HCT116 (cell line): ENCODE results near the gene CASTOR1. TPM values are rescaled to one million over a fixed set of nuclear protein-coding genes. Genes with fewer than 3 reads are reported as not detected.

Source experiments
- ATAC-seq: fragments of 200-7000 bp; cut with Tn5 transposase; 2 replicates; pipeline ENCODE4 v1.9.1; 2020; ENCODE audit warnings: mild to moderate bottlenecking, moderate library complexity
- BruUV-seq: library from RNA; stranded (reverse); fragments of 400-500 nt; replicated peaks from 2 replicates; lab custom pipeline; 2021; lab: Mats Ljungman, UMichigan
- CTCF ChIA-PET: fragments of 300-600 bp; sonication (Branson Sonifier 250); formaldehyde crosslinking; loops from one replicate; lab custom pipeline; 2021; ENCODE audit warnings: antibody characterized with exemption; lab: Charles Lee
- POLR2A ChIA-PET: fragments of 300-600, 350-600 bp; sonication (Branson Sonifier 250); formaldehyde crosslinking; loops from one replicate; lab custom pipeline; 2021; ENCODE audit warnings: antibody characterized with exemption; lab: Charles Lee
- RAD21 ChIA-PET, 2 experiments: fragments of 300-600 bp; sonication (Branson Sonifier 250); formaldehyde crosslinking; loops; one replicate each; lab custom pipeline; 2023; ENCODE audit warnings: low total read pairs in 2 of 2; ENCODE audit not compliant: uncharacterized antibody in 2 of 2, unreplicated experiment in 2 of 2, low non-redundant PET in 1 of 2; lab: Charles Lee
- DNase-seq: peaks from one replicate; pipeline ENCODE4 v3.0.0-alpha.2; 2010; ENCODE audit warnings: low read depth, low spot score
- H2AFZ ChIP-seq: fragments of 200-600 bp; shearing (Covaris generic), sonication (generic); 2 replicates; pipeline ENCODE4 v1.6.1; 2017; ENCODE audit warnings: low read depth, mixed run types, mixed read lengths, antibody characterized with exemption, low read length; ENCODE audit not compliant: poor library complexity, severe bottlenecking
- H3K27ac ChIP-seq: 2 replicates; pipeline ENCODE4 v1.5.1; 2012; ENCODE audit warnings: low read depth, low read length
- H3K27me3 ChIP-seq: fragments of 200-600 bp; sonication (generic); 2 replicates; pipeline ENCODE4 v1.6.1; 2016; ENCODE audit warnings: mixed run types, low read length, mixed read lengths; ENCODE audit not compliant: insufficient read depth
- H3K36me3 ChIP-seq, 2 experiments: fragments of 200-500 bp in 1 of 2; fragments of 200-600 bp in 1 of 2; sonication (Bioruptor generic) in 1 of 2; sonication (generic) in 1 of 2; 2 replicates each; pipeline versions ENCODE4 v1.5.1 to v1.6.1; 2014 to 2016; ENCODE audit warnings: low read length in 2 of 2, inconsistent platforms in 1 of 2, mixed read lengths in 1 of 2, mixed run types in 1 of 2; ENCODE audit not compliant: insufficient read depth in 2 of 2, control insufficient read depth in 1 of 2
- H3K4me1 ChIP-seq, 2 experiments: fragments of 200-600 bp in 1 of 2; sonication (generic) in 1 of 2; 2 replicates each; pipeline versions ENCODE4 v1.5.1 to v1.6.1; 2012 to 2017; ENCODE audit warnings: low read length in 2 of 2, inconsistent platforms in 1 of 2, mild to moderate bottlenecking in 1 of 2, mixed read lengths in 1 of 2, mixed run types in 1 of 2, moderate library complexity in 1 of 2; ENCODE audit not compliant: insufficient read depth in 2 of 2, control insufficient read depth in 1 of 2
- H3K4me2 ChIP-seq: fragments of 200-600 bp; sonication (generic); 2 replicates; pipeline ENCODE4 v1.6.1; 2017; ENCODE audit warnings: mixed run types, low read length, mixed read lengths
- H3K4me3 ChIP-seq, 2 experiments: fragments of 200-600 bp in 1 of 2; sonication (generic) in 1 of 2; replicated peaks in 1 of 2; 2 replicates each; pipeline ENCODE4 v1.5.1; 2011 to 2016; ENCODE audit warnings: low read length in 2 of 2, control low read depth in 1 of 2, low read depth in 1 of 2, mild to moderate bottlenecking in 1 of 2, mixed read lengths in 1 of 2, mixed run types in 1 of 2
- H3K79me2 ChIP-seq: fragments of 200-600 bp; sonication (generic); 2 replicates; pipeline ENCODE4 v1.6.1; 2017; ENCODE audit warnings: mild to moderate bottlenecking, mixed run types, low read length, moderate library complexity, mixed read lengths; ENCODE audit not compliant: insufficient read depth
- H3K9ac ChIP-seq: fragments of 200-600 bp; sonication (generic); 2 replicates; pipeline ENCODE4 v1.6.1; 2016; ENCODE audit warnings: low read length, mixed read lengths
- H3K9me2 ChIP-seq: fragments of 200-600 bp; sonication (generic), shearing (Covaris generic); 2 replicates; pipeline ENCODE4 v1.6.1; 2017; ENCODE audit warnings: mixed run types, mild to moderate bottlenecking, moderate library complexity; ENCODE audit not compliant: insufficient read depth
- H3K9me3 ChIP-seq, 2 experiments: fragments of 200-500 bp in 1 of 2; fragments of 200-600 bp in 1 of 2; sonication (Bioruptor generic) in 1 of 2; sonication (generic) in 1 of 2; 2 replicates each; pipeline ENCODE4 v1.6.1; 2014 to 2017; ENCODE audit warnings: low read length in 2 of 2, mixed read lengths in 2 of 2, inconsistent platforms in 1 of 2, low read depth in 1 of 2, mild to moderate bottlenecking in 1 of 2, mixed run types in 1 of 2, moderate library complexity in 1 of 2; ENCODE audit not compliant: control insufficient read depth in 1 of 2, insufficient read depth in 1 of 2
- H4K20me1 ChIP-seq: fragments of 200-600 bp; sonication (generic), shearing (Covaris generic); 2 replicates; pipeline ENCODE4 v1.6.1; 2017; ENCODE audit warnings: mixed run types, mild to moderate bottlenecking, moderate library complexity; ENCODE audit not compliant: insufficient read depth
- CEBPB ChIP-seq: IDR thresholded peaks from 2 replicates; pipeline ENCODE4 v1.6.1; 2012; ENCODE audit warnings: low read depth
- EGR1 ChIP-seq: IDR thresholded peaks from 2 replicates; pipeline ENCODE4 v1.6.1; 2012; ENCODE audit warnings: low read depth
- ELF1 ChIP-seq: IDR thresholded peaks from 2 replicates; pipeline ENCODE4 v1.6.1; 2012; ENCODE audit warnings: low read depth, borderline replicate concordance
- EZH2 ChIP-seq: fragments of 200-600 bp; sonication (generic); IDR thresholded peaks from 2 replicates; pipeline ENCODE4 v1.6.1; 2017; ENCODE audit warnings: antibody characterized with exemption, mixed run types
- EZH2phosphoT487 ChIP-seq: fragments of 200-600 bp; IDR thresholded peaks from 2 replicates; pipeline ENCODE4 v1.6.1; 2018; ENCODE audit warnings: antibody characterized with exemption, borderline replicate concordance
- JUND ChIP-seq: IDR thresholded peaks from 2 replicates; pipeline ENCODE4 v1.6.1; 2012
- POLR2A ChIP-seq: IDR thresholded peaks from 2 replicates; pipeline ENCODE4 v1.7.0; 2011; ENCODE audit warnings: borderline replicate concordance; ENCODE audit not compliant: insufficient read depth, insufficient read length; ENCODE audit errors: extremely low read depth
- POLR2AphosphoS5 ChIP-seq: IDR thresholded peaks from 2 replicates; pipeline ENCODE4 v1.6.1; 2011; ENCODE audit warnings: mild to moderate bottlenecking, low read depth, low read length, moderate library complexity
- RAD21 ChIP-seq: IDR thresholded peaks from 2 replicates; pipeline ENCODE4 v1.6.1; 2012; ENCODE audit warnings: low read depth, mild to moderate bottlenecking
- SIN3A ChIP-seq: IDR thresholded peaks from 2 replicates; pipeline ENCODE4 v1.6.1; 2012; ENCODE audit warnings: low read depth
- SP1 ChIP-seq: IDR thresholded peaks from 2 replicates; pipeline ENCODE4 v1.6.1; 2012; ENCODE audit warnings: low read depth
- SRF ChIP-seq: IDR thresholded peaks from 2 replicates; pipeline ENCODE4 v1.6.1; 2012; ENCODE audit warnings: low read depth
- TCF7L2 ChIP-seq: IDR thresholded peaks from 2 replicates; pipeline ENCODE4 v1.7.0; 2011; ENCODE audit warnings: borderline replicate concordance, inconsistent platforms; ENCODE audit not compliant: insufficient read depth, insufficient read length; ENCODE audit errors: extremely low read depth
- YY1 ChIP-seq: IDR thresholded peaks from 2 replicates; pipeline ENCODE4 v1.6.1; 2011; ENCODE audit warnings: low read length, low read depth, moderate library complexity, mild to moderate bottlenecking; ENCODE audit not compliant: insufficient replicate concordance; ENCODE audit errors: extremely low read depth
- ZFX ChIP-seq: fragments of 450-650 bp; IDR thresholded peaks from 2 replicates; pipeline ENCODE4 v1.6.1; 2017
- intact Hi-C: fragments of 100-400 bp; cut with micrococcal nuclease; formaldehyde crosslinking; loops from 2 replicates; pipeline ENCODE4 v1.10.0; 2022
- total RNA-seq: library from RNA; stranded (reverse); gene quantifications from one replicate; pipeline ENCODE4 v1.2.1, GENCODE V29; 2021; ENCODE audit not compliant: unreplicated experiment
- TF ChIP-seq, protein P1 (sequence below): IDR thresholded peaks from 2 replicates; pipeline ENCODE4 v1.6.1; 2012
- TF ChIP-seq, protein P2 (sequence below), 3 experiments: fragments of 200-600 bp in 1 of 3; sonication (generic) in 1 of 3; IDR thresholded peaks in 2 of 3; conservative IDR thresholded peaks in 1 of 3; 2 replicates each; pipeline ENCODE4 v1.5.1; 2012 to 2017; ENCODE audit warnings: low read depth in 2 of 3, low read length in 2 of 3, antibody characterized with exemption in 1 of 3, borderline replicate concordance in 1 of 3, control low read depth in 1 of 3, mild to moderate bottlenecking in 1 of 3, mixed read lengths in 1 of 3, mixed run types in 1 of 3, moderate library complexity in 1 of 3; ENCODE audit not compliant: insufficient read depth in 1 of 3

Gene CASTOR1
- total RNA-seq, 1 experiment from 2014 or later: 6.5 TPM

DNA sequence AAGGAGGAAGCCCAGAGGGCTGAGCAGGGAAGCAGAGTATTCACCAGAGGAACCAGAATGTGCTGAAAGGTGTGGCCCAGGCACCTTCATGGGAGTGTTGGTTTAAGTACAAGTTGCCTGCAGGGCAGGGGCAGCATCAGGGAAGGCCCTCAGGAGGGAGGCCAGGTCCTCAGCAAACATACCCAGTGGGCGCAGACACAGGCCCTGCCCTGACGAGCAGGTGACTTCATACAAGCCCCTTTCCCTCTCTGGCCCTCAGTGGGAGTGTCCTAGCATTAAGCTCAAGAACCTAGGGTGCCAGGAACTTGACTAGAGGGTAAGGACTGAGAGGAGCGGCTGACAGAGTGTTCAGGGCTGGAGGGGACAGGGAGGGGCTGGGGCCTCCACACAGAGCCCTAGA lies 7.5 kb upstream of the CASTOR1 start:
- no peaks in the 10 kb centered on the region for H3K79me2 ChIP-seq
- no peak overlapping the region for H3K4me3 ChIP-seq
- POLR2A ChIA-PET: no interaction called here
- H3K4me1 ChIP-seq: peaks cover 19 to 23% of the 10 kb centered on the region in 2 experiments
- TF ChIP-seq RAD21 (no peak), YY1 (no peak), SRF (no peak), CEBPB (no peak), ZFX (no peak), POLR2AphosphoS5 (no peak), SIN3A (no peak), TCF7L2 (no peak), POLR2A (no peak), EGR1 (no peak), ELF1 (no peak), SP1 (no peak), EZH2 (no peak), EZH2phosphoT487 (no peak), JUND (no peak)
- TF ChIP-seq, protein P1, sequence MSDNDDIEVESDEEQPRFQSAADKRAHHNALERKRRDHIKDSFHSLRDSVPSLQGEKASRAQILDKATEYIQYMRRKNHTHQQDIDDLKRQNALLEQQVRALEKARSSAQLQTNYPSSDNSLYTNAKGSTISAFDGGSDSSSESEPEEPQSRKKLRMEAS: no peak
- TF ChIP-seq, protein P2, sequence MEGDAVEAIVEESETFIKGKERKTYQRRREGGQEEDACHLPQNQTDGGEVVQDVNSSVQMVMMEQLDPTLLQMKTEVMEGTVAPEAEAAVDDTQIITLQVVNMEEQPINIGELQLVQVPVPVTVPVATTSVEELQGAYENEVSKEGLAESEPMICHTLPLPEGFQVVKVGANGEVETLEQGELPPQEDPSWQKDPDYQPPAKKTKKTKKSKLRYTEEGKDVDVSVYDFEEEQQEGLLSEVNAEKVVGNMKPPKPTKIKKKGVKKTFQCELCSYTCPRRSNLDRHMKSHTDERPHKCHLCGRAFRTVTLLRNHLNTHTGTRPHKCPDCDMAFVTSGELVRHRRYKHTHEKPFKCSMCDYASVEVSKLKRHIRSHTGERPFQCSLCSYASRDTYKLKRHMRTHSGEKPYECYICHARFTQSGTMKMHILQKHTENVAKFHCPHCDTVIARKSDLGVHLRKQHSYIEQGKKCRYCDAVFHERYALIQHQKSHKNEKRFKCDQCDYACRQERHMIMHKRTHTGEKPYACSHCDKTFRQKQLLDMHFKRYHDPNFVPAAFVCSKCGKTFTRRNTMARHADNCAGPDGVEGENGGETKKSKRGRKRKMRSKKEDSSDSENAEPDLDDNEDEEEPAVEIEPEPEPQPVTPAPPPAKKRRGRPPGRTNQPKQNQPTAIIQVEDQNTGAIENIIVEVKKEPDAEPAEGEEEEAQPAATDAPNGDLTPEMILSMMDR (IDR thresholded peaks at IDR 0.05 in 2 of 3, conservative IDR thresholded peaks at IDR 0.05 in 1 of 3; ENCODE audit: borderline replicate concordance in 1 of 3, insufficient read depth in 1 of 3, low read depth in 2 of 3, low read length in 2 of 3): no peak
- DNase-seq: no peak
- no peak overlapping the region for H3K27ac ChIP-seq
- no peaks in the 10 kb centered on the region for H3K27me3 ChIP-seq
- no peaks in the 10 kb centered on the region for H4K20me1 ChIP-seq
- no peak for ATAC-seq
- no peaks in the 10 kb centered on the region for H3K9me3 ChIP-seq
- CTCF ChIA-PET: interaction anchor here (1.1 kb wide), 1 partner anchor 30 kb away, joined by 3 read pairs; the partner anchor contains the start of gene TBC1D10A
- no TSS peak for BruUV-seq
- H3K36me3 ChIP-seq: peaks cover 2 to 4% of the 10 kb centered on the region in 2 experiments; a peak in 3 of 4 replicates
- no peaks in the 10 kb centered on the region for H3K9me2 ChIP-seq
- no peak overlapping the region for H2AFZ ChIP-seq
- intact Hi-C loops: no loop called here
- no peak overlapping the region for H3K9ac ChIP-seq
- RAD21 ChIA-PET: no interaction called here
- no peak overlapping the region for H3K4me2 ChIP-seq
